Measurements from ENCODE around the gene LIPC. TPM values are rescaled to one million over a fixed set of nuclear protein-coding genes. Genes with fewer than 3 reads are reported as not detected.

Gene LIPC
- total RNA-seq, 3 donors from 2014 or later (not counting 1 experiment from before 2014, with no cell fraction given), result 5.3 to 7.1 (median 5.3) TPM

DNA sequence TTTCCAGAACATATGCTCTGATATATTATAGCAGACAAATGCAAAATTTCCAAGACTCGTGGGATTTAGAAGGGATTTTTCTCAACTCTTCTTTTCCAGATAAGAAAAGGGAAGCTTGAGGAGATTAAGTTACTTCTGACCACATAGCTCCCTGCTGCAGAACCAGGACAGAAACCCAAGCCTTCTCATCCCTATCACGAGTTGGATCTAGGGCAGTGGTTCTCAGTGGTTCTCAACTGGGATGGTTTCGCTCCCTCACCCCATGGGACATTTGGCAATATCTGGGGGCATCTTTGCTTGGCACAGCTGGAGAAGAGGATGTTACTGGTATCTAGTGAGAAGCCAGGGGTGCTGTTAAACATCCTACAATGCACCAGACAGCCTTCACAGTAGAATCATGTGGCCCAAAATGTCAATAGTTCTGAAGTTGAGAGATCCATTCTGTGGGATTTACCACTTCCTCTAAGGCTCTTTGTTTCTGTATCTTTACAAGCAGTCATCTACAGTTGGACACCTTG, 64.2 kb downstream of the LIPC start:
- WGBS (ENCODE audit: insufficient coverage), result 95% methylated on average over 2 of the region's 3 CpGs
- no peaks in the 10 kb centered on the region for H3K36me3 Mint-ChIP-seq
- H3K27ac Mint-ChIP-seq, result peak overlapping the region in 1 of 2 donors; percentile 58
- no peak overlapping the region for H3K4me3 Mint-ChIP-seq
- Histone ChIP-seq H3K9me3 (ENCODE audit: control insufficient read depth, insufficient read depth, low read length) (no peaks in the 10 kb centered on the region), H3K4me1 (ENCODE audit: control insufficient read depth, insufficient read depth, low read length) (peaks cover 6% of the 10 kb centered on the region), H3K4me3 (ENCODE audit: low read length) (no peak overlapping the region), H3K36me3 (ENCODE audit: control insufficient read depth, insufficient read depth, low read length) (no peaks in the 10 kb centered on the region), H3K27ac (ENCODE audit: low read length) (no peak overlapping the region), H3K27me3 (ENCODE audit: control insufficient read depth, insufficient read depth, low read length) (no peaks in the 10 kb centered on the region)
- ATAC-seq (peak; percentile 34 to 58 (median 39)), DNase-seq (peak in 1 of 2 donors; percentile 25)
- TF ChIP-seq, protein P1, sequence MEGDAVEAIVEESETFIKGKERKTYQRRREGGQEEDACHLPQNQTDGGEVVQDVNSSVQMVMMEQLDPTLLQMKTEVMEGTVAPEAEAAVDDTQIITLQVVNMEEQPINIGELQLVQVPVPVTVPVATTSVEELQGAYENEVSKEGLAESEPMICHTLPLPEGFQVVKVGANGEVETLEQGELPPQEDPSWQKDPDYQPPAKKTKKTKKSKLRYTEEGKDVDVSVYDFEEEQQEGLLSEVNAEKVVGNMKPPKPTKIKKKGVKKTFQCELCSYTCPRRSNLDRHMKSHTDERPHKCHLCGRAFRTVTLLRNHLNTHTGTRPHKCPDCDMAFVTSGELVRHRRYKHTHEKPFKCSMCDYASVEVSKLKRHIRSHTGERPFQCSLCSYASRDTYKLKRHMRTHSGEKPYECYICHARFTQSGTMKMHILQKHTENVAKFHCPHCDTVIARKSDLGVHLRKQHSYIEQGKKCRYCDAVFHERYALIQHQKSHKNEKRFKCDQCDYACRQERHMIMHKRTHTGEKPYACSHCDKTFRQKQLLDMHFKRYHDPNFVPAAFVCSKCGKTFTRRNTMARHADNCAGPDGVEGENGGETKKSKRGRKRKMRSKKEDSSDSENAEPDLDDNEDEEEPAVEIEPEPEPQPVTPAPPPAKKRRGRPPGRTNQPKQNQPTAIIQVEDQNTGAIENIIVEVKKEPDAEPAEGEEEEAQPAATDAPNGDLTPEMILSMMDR (IDR thresholded peaks at IDR 0.05), result no peak
- H3K9me3 Mint-ChIP-seq, result no peaks in the 10 kb centered on the region
- intact Hi-C loops (cut with micrococcal nuclease), result no loop called here
- no peaks in the 10 kb centered on the region for H3K27me3 Mint-ChIP-seq (ENCODE audit: low read depth in 2 of 2)
- peaks cover 41 to 52% of the 10 kb centered on the region in 2 donors for H3K4me1 Mint-ChIP-seq

DNA sequence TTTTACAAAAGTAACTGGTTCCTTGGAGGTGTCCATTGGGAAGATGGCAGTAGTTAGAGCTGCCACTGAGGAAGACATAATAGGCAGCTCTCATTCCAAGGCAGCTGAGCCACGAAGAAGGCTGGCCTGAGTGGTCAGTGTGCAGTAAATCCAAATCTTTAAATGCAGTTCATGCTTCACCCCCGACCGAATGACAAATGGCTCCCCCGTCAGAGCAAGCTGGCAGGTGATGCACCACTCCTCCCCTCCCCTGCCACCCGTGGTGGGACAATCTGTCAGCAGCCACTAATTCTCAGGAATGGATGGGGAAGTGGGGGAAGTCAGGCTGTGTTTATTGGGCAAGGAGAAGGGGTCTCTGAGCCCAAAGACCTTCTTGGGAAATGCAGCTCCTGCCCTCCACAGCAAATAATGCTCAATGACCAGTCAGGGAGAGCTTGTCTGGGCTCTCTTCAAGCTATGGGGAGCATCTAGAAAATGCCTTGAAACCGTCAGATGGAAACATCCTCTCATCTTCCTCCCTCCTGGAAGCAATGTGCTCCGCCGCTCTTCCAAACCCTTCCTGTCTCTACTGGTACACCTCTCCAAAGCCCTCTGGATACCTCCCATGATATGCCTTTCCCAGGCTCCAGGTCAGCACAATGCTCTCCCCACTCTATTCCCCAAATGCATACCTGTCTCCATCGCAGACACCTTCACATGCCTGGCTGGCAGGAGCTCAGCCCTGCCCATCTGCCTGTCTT, 65.4 kb downstream of the LIPC start:
- H3K4me1 Mint-ChIP-seq, result peaks cover 42 to 55% of the 10 kb centered on the region in 2 donors
- Histone ChIP-seq H3K4me3 (ENCODE audit: low read length) (no peak overlapping the region), H3K9me3 (ENCODE audit: control insufficient read depth, insufficient read depth, low read length) (no peaks in the 10 kb centered on the region), H3K36me3 (ENCODE audit: control insufficient read depth, insufficient read depth, low read length) (no peaks in the 10 kb centered on the region), H3K27me3 (ENCODE audit: control insufficient read depth, insufficient read depth, low read length) (no peaks in the 10 kb centered on the region), H3K4me1 (ENCODE audit: control insufficient read depth, insufficient read depth, low read length) (peaks cover 6% of the 10 kb centered on the region), H3K27ac (ENCODE audit: low read length) (no peak overlapping the region)
- H3K4me3 Mint-ChIP-seq, result no peak overlapping the region
- no peaks in the 10 kb centered on the region for H3K36me3 Mint-ChIP-seq
- no peaks in the 10 kb centered on the region for H3K27me3 Mint-ChIP-seq (ENCODE audit: low read depth in 2 of 2)
- TF ChIP-seq, protein P1 (IDR thresholded peaks at IDR 0.05), result no peak
- DNase-seq (no peak), ATAC-seq (no peak)
- WGBS (ENCODE audit: insufficient coverage), result 94% methylated on average over 7 of the region's 9 CpGs
- peak overlapping the region in 1 of 2 donors; percentile 71 for H3K27ac Mint-ChIP-seq
- no peaks in the 10 kb centered on the region for H3K9me3 Mint-ChIP-seq
- intact Hi-C loops (cut with micrococcal nuclease), result no loop called here

DNA sequence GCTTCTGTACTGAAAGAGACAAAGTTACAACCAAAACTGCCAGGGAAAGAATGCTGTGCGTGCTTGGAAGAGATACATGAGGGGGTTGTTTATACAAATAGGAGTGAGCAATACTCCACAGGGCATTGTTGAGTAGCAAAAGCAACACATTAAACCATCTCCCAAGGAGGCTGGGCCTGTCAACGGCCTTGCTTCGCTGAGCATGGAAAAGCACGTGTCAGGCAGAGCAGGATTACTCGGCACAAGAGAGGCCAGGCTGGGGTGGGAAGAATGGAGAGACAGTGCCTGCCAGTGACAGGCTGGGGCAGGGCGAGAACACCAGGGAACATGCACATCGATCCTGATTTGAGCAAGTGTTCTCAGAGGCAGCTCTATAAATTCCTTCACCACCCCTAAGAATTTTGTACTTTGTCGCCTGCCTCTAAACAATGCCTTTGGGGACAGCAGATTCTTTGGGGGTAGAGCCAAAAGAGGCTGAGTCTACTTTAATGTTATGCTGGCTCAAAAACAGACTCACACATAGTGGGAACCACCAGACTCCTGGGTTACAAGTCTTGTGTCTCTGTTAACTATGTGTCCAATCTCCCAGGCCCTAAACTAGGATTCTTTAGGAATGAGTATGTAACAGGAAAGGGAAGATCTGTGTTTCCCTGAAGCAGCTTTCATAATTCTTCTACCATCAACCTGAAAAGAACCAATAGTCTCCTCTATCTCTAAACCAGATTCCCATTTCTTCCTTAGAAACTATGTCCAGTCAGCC, 67.2 kb downstream of the LIPC start:
- ATAC-seq (no peak), DNase-seq (no peak)
- no peak overlapping the region for H3K4me3 ChIP-seq (ENCODE audit: low read length)
- Mint-ChIP-seq H3K4me3 (no peak overlapping the region), H3K27me3 (ENCODE audit: low read depth in 2 of 2) (no peaks in the 10 kb centered on the region), H3K36me3 (no peaks in the 10 kb centered on the region), H3K4me1 (peaks cover 33 to 50% of the 10 kb centered on the region in 2 donors), H3K27ac (peak overlapping the region in 1 of 2 donors; percentile 9), H3K9me3 (no peaks in the 10 kb centered on the region)
- H3K36me3 ChIP-seq (ENCODE audit: control insufficient read depth, insufficient read depth, low read length), result no peaks in the 10 kb centered on the region
- H3K27ac ChIP-seq (ENCODE audit: low read length), result no peak overlapping the region
- TF ChIP-seq, protein P1 (IDR thresholded peaks at IDR 0.05), result no peak
- no peaks in the 10 kb centered on the region for H3K9me3 ChIP-seq (ENCODE audit: control insufficient read depth, insufficient read depth, low read length)
- no peaks in the 10 kb centered on the region for H3K27me3 ChIP-seq (ENCODE audit: control insufficient read depth, insufficient read depth, low read length)
- intact Hi-C loops (cut with micrococcal nuclease), result no loop called here
- WGBS (ENCODE audit: insufficient coverage), result 98% methylated on average over 6 of the region's 8 CpGs
- peaks cover 6% of the 10 kb centered on the region for H3K4me1 ChIP-seq (ENCODE audit: control insufficient read depth, insufficient read depth, low read length)
